ENCODE measurements around the gene DTWD1. TPM values are rescaled to one million over a fixed set of nuclear protein-coding genes. Genes with fewer than 3 reads are reported as not detected.
A peak's percentile ranks its signal among the peaks of the same experiment; 100 is the strongest.

DTWD1 gene
- total RNA-seq, 2 donors from 2014 or later, result 12.5 to 22.1 TPM

- WGBS, 2 donors, result 83 to 96% methylated on average over 3 of the region's 3 CpGs
- Histone ChIP-seq H3K4me3 (no peak overlapping the region), H3K36me3 (replicated peaks in 1 of 2; ENCODE audit: insufficient read depth in 1 of 2, low read depth in 2 of 2) (no peaks in the 10 kb centered on the region), H3K4me1 (peaks cover 34% of the 10 kb centered on the region), H3K27ac (no peak overlapping the region), H3K9me3 (no peaks in the 10 kb centered on the region), H3K27me3 (no peaks in the 10 kb centered on the region)
- ATAC-seq, result no peak
- intact Hi-C loops (cut with DNase I), result no loop called here
- TF ChIP-seq CTCF (IDR thresholded peaks at IDR 0.05) (no peak), POLR2A (IDR thresholded peaks at IDR 0.05) (no peak)
- no peak for DNase-seq
Observed at GRCh38 chr15:49619226-49619625, 1.6 kb upstream of the DTWD1 start.

GRCh38 chr15:49620199-49620598 lies 649 bp upstream of the DTWD1 start:
- ATAC-seq (peak; percentile 25), DNase-seq (peak in 2 of 4 donors; percentile 26 to 28)
- Histone ChIP-seq H3K27ac (peak overlapping the region; percentile 90 to 95 (median 92)), H3K4me1 (peaks cover 34% of the 10 kb centered on the region), H3K27me3 (no peaks in the 10 kb centered on the region), H3K36me3 (replicated peaks in 1 of 2; ENCODE audit: insufficient read depth in 1 of 2, low read depth in 2 of 2) (no peaks in the 10 kb centered on the region), H3K4me3 (peak overlapping the region in 1 of 2 donors; percentile 13), H3K9me3 (no peaks in the 10 kb centered on the region)
- intact Hi-C loops (cut with DNase I), result loop anchor here (10.0 kb wide), 1 partner anchor 745 kb away; the partner anchor contains the start of gene EID1
- 1% methylated on average over 6 of the region's 6 CpGs for WGBS, 2 donors
- no peak for TF ChIP-seq POLR2A (IDR thresholded peaks at IDR 0.05)
- peak in 6 of 7 experiments; percentile 15 to 55 (median 34) for TF ChIP-seq CTCF (IDR thresholded peaks at IDR 0.05)

- H3K9me3 ChIP-seq, result no peaks in the 10 kb centered on the region
- H3K27ac ChIP-seq, result peak overlapping the region; percentile 26 to 95 (median 92)
- intact Hi-C loops (cut with DNase I), result loop anchor here (10.0 kb wide), 1 partner anchor 747 kb away; the partner anchor contains the start of gene EID1
- ATAC-seq (no peak), DNase-seq (peak in 3 of 4 donors; percentile 15 to 30 (median 25))
- H3K4me3 ChIP-seq, result peak overlapping the region; percentile 68 to 78
- H3K4me1 ChIP-seq, result peaks cover 40% of the 10 kb centered on the region
- no peak for TF ChIP-seq CTCF (IDR thresholded peaks at IDR 0.05)
- TF ChIP-seq POLR2A (IDR thresholded peaks at IDR 0.05), result no peak
- H3K36me3 ChIP-seq (replicated peaks in 1 of 2; ENCODE audit: insufficient read depth in 1 of 2, low read depth in 2 of 2), result peaks cover 0 to 1% of the 10 kb centered on the region in 2 donors
- no peaks in the 10 kb centered on the region for H3K27me3 ChIP-seq
- WGBS, 2 donors, result 3 to 4% methylated on average over 8 of the region's 8 CpGs
Observed at GRCh38 chr15:49621401-49621811, 558 bp downstream of the DTWD1 start.

- peaks cover 40% of the 10 kb centered on the region for H3K4me1 ChIP-seq
- no peak for DNase-seq
- H3K27ac ChIP-seq, result peak overlapping the region; percentile 26 to 95 (median 92)
- peaks cover 0 to 1% of the 10 kb centered on the region in 2 donors for H3K36me3 ChIP-seq (replicated peaks in 1 of 2; ENCODE audit: insufficient read depth in 1 of 2, low read depth in 2 of 2)
- ATAC-seq, result no peak
- H3K9me3 ChIP-seq, result no peaks in the 10 kb centered on the region
- intact Hi-C loops (cut with DNase I), result loop anchor here (10.0 kb wide), 1 partner anchor 747 kb away; the partner anchor contains the start of gene EID1
- WGBS, 2 donors, result 3 to 17% methylated on average over 1 of the region's 1 CpG
- no peaks in the 10 kb centered on the region for H3K27me3 ChIP-seq
- TF ChIP-seq POLR2A (IDR thresholded peaks at IDR 0.05), result no peak
- no peak for TF ChIP-seq CTCF (IDR thresholded peaks at IDR 0.05)
- H3K4me3 ChIP-seq, result peak overlapping the region; percentile 68 to 78
Observed at GRCh38 chr15:49621887-49622286, 1.0 kb downstream of the DTWD1 start.

- 36 to 40% methylated on average over 3 of the region's 3 CpGs for WGBS, 2 donors
- TF ChIP-seq CTCF (IDR thresholded peaks at IDR 0.05) (peak in 1 of 7 experiments; percentile 14), POLR2A (IDR thresholded peaks at IDR 0.05) (no peak)
- no peaks in the 10 kb centered on the region for H3K9me3 ChIP-seq
- H3K4me1 ChIP-seq, result peaks cover 44% of the 10 kb centered on the region
- peak overlapping the region in 1 of 2 donors; percentile 68 for H3K4me3 ChIP-seq
- H3K27me3 ChIP-seq, result no peaks in the 10 kb centered on the region
- DNase-seq (peak in 1 of 4 donors; percentile 26), ATAC-seq (no peak)
- peak overlapping the region in 1 of 4 donors; percentile 95 for H3K27ac ChIP-seq
- intact Hi-C loops (cut with DNase I), result loop anchor here (10.0 kb wide), 1 partner anchor 748 kb away; the partner anchor contains the start of gene EID1
- H3K36me3 ChIP-seq (replicated peaks in 1 of 2; ENCODE audit: insufficient read depth in 1 of 2, low read depth in 2 of 2), result peaks cover 0 to 5% of the 10 kb centered on the region in 2 donors
Observed at GRCh38 chr15:49622561-49622960, 1.7 kb downstream of the DTWD1 start.
